Activated CD4-positive, alpha-beta T cell treated with anti-CD3 and anti-CD28 coated beads for 24 hours (primary cell): ENCODE data around the gene LBX2.
"Not testable (repeated sequence)": the region's sequence is repeated elsewhere in the genome, so short reads cannot be mapped to it uniquely, and the experiment has no call there.

ENCODE experiments used
- DNase-seq, 2 donors: peaks; one replicate each; pipeline ENCODE4 v3.0.0-alpha.2; 2020; ENCODE audit warnings: low read depth in 2 of 2

LBX2 gene

DNA sequence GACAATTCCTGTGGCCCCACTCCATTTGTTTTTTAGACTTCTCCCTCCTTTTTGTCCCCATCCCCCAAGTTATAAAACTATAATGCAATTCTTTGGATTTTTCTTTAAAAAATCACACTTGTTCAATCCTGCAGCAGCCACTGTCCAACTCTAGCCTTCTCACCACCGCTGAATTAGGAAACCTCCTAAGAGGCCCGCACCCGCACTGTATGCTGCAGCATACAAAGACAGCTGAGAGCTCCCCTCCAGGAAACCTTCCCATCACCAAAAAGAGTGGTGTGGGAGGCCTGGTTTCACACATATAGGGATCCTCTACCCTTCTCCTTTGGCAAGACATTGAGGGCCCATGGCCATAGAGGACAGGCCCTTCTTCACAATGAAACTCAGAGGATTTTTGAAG, 5.2 kb upstream of the LBX2 start:
- no peak for DNase-seq

DNA sequence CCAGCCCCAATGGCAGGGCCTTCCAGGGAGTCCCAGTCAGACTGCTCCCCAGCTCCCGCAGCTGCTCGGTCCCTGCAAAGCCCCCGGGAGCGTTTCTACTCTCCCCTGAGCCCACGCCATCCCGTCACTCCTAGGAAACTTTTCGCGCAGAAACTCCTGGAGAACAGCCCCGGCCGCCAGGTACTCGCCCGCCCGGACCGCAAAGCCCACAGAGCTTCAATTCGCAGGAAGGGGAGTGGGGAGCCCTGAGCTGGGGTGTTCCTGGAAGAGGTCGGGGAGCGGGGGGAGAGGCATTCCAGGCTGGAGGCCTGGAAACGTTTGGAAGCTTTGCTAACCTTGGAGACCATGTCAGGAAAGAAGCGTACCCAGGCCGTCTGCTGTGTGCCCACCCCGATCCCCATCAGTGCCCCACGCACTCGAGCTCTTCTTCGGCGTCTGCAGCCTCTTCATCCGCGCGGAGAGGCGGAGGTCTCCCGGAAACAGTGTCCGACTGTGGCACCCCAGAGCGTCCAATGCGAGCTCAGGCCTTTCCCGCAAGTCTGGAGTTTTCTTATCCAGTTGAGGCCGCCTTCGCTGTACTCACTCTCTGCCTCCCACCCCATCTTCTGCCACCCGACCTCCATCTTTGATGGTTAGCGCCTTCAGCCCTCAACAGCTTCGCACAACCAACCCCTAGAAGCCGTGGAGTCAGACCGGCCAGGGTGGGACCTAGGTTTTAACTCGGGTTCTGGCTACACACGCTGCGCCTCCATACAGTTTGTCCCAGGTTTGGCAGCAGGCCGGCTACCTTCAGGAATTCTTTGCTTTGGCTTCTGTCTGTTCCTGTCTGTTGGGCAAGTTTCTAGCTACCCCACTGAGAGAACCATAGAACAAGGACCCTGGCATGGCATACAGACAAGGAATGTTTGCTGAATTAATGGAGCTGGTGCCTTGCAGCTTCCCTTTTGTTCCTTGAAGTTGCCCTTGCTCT, 4.4 kb upstream of the LBX2 start:
- DNase-seq: no peak

DNA sequence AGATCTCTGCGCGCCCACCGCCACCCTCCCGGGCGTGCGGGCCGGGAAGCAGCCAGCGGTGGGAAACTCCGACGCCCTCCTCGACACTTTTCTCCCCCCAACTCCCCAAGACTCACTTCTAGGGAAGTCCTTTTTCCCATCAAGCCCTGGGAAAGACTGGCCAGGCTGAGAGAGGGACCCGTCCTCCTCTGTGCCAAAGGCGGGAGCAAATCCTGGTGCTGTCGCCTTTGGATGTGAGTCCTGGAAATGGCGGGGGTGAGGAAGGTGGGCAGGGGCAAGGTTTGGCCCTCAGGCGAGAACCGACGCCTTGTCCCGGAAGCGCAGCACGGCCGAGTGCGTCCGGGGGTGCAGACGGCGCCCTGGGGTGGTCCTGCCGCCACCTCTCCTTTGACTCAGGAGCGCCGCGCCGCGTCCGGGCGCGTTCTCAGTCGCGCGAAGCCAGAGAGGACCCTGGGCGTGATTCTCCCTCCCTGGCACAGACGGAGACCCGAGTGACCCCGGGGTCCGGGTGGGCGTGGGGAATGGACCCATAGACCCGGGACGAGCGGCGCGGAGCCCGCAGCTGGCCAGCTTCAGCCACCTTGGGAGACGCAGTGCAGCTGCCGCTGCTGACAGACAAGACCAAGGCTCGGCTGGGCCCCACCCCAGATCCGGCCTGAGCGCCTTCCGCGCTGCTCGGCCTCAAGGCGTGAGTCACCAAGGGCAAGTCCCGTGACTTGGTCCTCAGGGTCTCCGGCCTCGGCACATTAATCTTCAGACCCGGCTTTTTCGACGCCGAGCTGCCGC, 3.5 kb upstream of the LBX2 start:
- no peak for DNase-seq

DNA sequence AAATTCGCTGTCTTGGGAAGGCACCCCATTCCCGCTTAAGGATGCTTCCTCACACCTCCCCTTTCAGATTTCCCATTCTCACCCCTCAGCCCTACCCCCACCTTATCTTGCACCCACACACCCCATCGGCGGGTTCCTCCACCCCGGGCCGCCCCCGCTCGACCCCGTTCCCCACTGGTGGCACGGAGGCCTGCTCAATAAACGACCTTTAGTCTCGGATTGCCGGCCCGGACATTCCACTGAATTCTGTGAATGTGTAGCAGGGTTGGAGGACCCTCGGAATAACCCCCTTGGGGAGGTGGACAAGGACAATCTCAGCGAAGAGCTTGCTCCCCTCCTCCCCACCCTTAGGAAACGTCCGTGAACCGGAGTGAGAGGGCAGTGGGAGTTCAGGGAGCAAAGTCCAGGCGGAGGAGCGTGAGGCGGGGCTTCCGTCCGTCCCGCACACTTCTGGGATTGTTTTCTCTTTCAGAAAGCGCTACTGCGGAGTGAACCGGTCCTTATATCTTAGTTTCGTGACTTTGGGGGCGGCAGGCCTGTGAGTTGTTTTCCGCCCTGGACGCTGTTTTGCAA, 2.8 kb upstream of the LBX2 start:
- DNase-seq: no peak

DNA sequence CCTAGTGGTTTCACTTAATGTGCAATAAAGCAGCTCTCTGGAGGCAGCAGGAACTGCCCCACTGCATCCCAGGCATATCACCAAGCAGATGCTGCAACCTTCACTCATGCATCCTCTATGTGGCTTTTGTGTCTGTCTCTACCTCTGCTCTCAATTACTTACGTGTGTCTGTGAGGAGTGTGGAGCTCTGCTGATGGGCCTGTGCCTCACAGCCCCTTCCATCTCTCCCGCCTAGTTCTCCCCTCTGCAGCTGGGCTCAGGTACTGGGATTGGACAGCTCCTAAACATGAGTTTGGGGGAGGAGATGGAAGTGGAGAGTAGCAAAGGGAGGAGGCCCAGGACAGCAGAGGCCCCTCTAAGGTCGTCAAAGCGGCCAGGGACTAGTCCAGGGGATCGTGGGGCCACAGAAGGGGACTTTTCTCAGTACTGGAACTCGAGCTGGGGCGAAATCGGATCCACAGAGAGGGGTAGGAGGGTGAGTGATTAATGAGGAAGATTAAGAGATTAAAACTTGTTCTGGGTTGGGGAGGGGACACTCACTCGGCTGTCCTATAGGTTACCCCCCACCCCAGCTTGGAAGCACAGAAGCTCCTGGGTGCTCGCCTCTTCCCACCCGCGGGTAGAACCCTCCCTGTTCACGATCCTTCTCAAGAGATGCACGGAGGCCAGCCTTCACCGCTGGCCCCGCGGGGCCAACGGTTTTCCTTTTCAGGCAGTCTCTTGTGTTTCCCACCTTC, 2.1 kb upstream of the LBX2 start:
- DNase-seq: no peak

DNA sequence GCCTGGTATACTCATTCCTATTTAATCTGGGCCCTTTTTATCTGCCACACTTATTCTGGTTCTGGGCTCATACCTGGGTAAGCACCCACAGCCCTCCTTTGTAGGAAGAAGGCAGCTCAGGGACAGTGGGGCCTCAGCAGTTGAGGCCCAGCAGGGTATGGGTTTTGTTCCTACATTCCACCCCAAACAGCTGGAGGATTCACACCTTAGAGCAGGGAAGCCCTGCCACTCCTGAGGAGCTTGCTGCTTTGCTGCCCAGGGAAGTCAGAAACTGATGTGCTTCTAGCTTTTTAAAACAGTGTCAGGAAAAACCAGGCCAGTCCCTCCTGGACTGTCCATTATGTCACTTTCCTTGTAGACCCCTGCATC, 1.2 kb upstream of the LBX2 start:
- DNase-seq: no peak

DNA sequence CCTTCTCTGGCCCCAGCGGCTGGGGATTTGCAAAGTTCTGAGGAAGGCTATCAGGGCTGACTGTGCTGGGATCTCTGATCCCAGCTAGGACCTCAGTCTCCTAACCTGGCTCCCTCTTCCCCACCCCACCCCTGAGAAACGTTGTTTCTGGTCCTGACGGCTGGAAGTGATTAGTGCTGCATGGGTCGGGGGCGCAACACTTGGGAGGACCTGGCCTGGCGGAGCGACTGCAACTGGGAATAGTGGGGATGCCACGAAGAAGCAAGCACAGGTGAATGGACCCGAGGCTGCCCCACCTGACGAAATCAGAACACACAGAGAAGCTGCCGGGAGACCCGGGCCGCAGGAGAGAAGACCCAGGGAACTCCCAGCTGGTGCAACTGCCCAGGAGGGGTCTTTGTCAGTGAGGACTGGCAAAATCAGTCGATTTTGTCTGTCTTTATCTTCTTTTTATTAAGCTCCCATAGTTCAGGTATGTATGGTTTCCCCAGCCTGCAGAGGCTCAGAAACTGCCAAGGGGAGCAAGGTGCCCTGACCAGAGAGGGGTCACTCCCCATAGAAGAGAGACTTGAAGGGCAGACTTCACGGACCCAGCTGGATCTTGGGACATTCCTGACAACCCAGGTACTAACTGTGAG, 656 bp upstream of the LBX2 start:
- DNase-seq: no peak

DNA sequence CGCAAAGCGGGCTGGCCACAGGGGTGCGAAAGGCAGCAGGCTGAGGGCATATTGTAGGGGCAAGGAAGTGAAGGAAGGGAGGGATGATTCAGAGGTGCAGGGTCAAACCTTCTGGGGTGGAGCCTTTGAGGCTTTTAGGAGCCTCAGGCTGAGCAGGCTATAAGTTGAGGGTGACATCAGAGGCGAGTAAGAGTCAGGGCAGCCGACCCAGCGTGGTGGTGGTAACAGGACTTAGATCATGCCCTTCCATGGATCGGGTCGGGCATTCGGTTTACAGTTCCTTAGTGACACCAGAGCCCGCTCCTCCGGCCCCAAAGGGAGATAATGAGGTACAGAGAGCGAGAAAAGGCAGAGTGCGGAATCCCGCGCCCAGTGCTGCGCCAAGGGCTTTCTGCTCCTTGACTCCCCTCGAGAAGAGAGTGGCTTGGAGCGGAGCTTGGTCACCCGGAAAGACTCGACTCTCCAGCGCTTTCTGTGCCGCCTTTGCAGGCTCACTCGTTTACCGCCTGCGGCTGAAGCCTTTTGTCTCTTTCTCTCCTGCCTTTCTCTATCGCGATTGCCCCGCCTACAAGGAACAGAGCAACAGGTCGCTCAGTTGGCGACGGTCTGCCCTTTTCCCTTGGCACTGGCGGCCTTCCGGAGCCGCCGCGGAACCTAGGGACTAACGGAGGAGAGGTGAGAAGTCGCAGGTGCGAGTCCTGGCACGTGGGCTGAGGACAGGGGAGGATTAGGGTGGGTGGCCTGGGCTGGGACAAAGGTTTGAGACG, 720 bp downstream of the LBX2 start:
- DNase-seq: no peak

DNA sequence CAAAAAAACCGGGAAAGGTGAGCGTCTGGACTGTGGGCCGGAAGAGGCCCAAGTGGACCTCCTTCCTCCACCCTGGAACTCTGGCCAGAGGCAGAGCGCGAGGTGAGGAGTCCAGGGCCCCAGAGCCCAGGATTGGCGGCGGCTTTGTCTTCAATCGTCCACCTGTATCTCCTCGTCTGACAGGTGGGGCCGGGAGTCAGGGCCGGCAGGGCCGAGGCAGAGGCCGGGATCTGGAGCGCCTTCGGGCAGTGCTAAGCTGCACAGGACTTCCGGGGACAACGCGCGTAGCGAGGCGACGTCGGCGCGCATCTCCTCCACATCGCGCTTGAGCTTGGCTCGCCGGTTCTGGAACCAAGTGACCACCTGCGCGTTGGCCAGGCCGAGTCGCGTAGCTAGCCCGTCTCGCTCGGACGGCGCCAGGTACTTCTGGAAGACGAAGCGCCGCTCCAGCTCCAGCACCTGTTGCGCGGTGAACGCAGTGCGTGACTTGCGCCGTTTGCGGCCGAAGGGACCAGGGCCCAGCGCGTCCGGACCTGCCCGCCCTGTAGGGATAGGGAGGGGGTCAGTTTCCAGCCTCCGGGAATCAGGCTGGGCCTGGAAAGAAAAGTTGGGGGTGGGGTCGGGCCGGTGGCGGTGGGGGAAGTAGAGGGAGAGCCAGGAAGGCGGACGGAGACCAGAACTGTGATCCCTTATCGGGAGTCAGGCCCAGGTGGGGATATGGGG, 1.5 kb downstream of the LBX2 start:
- no peak for DNase-seq

DNA sequence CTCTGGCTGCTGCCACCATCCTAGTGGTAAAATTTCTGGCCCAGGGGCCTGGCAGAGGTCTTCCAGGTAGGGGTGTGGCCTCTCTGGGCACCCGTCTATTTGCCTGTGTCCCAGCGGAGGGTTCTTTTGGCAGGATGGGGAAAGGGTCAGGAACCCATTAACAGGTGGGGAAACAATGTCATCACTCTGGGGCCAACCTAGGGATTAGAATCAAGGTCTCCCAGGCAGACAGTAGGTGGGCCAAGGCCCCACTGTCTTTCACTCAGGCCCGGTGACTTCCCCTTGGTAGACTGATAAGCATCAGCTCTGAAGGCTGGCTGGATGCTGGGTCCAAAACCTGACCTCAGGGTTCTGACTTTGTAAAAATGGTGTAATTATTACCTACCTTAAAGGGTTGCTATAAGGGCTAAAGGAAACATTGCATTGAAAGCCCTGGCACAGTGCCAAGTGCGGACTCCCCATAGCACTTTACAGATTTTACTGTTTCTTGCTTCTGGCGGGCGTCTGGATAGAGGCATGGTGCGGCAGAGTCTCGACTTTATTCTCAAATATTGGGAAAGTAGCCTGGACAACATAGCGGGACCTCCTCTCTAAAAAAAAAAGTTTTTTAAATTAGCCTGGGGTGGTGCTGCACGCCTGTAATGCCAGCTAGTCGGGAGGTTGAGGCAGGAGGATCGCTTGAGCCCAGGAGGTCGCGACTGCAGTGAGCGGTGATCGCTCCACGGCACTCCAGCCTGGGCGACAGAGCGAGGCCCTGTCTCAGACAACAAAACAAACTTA, 2.2 kb downstream of the LBX2 start:
- DNase-seq: no peak

DNA sequence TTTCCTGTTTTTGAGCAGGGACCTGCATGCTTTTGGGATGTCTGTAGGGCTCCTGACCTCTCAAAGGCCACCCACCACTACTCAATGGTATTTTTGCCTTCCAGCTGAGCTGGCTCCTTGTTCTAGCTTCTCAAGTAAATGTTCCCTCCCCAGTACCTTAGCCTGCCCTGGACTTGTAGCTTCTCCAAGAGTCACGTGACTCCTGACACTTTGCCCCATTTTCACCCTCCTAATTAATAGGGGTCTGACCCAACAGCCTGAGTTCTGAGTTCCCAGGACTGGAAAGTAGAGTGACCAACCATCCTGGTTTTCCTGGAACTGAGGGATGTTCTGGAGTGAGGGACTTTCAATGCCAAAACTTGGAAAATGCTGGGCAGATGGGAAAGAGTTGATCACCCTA, 4.0 kb downstream of the LBX2 start:
- DNase-seq: no peak

DNA sequence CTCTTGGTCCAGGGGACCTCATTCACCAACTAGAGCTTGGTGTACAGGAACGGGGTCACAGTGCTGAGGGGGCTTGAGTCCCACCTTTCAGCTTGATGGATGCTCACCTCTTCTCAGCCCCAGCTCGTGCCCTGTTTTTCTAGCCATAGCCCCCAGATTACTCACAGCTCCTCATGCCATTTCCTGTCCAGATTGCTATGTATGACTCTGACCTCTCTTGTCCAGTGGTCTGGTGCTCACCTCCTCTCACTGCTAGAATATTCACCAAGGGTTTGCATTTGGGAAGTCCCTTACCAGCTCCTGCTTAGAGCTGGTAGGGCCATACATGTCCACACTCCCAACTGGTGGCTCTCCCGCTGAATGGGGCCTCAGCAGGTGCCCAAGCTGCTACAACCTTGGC, 5.9 kb downstream of the LBX2 start:
- DNase-seq: no peak

DNA sequence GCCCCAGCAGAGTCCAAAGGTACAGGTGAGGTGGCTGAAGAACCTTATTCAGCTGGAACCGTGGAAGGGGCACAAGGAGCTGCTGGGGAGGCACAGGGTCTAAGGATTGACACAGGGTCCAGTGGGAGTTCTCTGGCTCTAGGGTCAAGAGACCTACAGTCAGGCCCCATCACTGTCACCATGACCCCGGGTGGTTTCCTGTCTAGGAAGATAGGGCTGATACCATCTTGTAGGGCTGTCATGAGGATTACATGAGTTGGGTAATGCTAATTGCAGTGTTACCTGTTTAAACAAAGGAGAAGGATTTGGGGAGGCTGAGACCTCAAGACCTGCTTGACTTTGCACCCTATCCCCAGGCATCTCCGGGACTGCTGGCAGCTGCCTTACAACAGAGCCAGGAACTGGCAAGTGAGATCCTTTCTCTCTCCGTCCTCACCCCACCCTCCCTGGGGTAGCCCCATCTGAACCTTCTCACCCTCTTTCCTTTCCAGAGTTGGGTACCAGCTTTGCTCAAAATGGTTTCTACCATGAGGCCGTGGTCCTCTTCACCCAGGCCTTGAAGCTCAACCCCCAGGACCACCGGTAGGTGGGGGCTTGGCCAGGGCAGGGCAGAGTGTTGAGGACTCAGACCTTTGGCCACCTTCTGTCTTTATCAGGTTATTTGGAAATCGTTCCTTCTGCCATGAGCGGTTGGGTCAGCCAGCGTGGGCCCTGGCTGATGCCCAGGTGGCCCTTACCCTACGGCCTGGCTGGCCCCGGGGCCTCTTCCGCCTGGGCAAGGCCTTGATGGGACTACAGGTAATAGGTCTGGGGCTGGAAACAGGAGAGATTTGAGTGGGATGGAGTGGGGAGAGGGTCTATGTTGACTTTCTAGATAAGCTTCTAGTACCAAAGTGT, 7.5 kb downstream of the LBX2 start:
- DNase-seq: no peak

DNA sequence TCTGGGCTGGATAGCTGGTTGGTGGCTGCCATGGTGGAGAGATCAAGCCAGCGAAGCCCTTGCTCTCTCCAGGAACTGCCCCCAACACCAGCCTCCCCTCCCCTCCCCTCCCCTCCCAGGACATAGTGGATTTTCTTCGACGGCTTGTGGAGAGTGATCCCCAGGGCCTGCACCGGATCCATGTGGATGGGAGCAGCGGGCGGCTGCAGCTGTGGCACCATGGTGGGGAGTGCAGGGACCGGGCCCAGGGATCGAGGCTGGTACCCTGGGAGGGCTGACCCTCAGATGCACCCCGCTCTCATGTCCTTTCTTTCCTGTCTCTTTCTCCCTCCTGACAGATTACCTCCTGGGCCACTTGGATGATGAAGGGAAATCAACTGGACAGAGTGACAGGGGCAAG, 9.5 kb downstream of the LBX2 start:
- DNase-seq: no peak

DNA sequence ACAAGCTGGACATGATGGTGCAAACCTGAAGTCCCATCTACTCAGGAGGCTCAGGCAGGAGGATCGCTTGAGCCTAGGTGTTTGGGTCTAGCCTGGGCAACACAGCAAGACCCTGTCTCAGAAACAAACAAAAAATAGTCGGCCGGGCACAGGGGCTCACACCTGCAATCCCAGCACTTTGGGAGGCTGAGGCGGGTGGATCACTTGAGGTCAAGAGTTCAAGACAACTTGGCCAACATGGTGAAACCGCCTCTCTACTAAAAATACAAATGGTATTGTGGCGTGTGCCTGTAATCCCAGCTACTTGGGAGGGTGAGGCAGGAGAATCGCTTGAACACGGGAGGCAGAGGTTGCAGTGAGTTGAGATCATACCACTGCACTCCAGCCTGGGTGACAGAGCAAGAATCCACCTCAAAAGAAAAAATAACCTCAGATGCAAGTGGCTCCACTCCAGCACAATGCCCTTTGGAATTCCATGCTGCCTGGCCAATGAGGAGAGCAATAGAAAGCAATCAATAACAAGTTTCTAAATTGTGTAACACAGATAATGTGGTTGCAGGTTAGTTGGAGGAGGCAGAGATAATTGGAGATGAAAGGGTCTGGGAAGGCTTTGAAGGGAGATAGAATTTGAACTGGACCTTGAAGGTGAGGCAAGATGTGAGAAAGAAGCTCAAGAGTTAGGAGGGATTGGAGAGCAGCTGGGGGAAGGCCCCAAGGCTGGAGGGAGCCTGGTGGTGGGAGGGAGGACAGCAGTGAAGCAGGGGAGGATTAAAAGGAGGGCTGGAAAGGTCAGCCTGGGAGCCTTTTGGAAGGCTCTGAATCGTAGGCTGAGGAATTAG, 10.5 kb downstream of the LBX2 start:
- DNase-seq: no peak

DNA sequence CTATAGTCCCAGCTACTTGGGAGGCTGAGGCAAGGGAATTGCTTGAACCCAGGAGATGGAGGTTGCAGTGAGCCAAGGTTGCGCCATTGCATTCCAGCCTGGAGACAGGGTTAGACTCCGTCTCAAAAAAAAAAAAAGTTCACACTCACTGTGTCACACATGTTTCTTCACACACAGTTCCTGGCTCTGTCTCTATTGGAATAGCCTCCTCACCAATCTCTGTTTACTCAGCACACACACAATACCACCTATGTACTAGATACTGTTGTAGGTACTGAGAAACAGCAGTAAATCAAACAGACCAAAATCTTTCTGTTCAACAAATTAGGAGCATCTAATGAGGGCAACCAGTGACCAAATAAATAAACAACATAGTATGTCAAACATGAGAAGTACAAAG, 13.3 kb downstream of the LBX2 start:
- no peak for DNase-seq

DNA sequence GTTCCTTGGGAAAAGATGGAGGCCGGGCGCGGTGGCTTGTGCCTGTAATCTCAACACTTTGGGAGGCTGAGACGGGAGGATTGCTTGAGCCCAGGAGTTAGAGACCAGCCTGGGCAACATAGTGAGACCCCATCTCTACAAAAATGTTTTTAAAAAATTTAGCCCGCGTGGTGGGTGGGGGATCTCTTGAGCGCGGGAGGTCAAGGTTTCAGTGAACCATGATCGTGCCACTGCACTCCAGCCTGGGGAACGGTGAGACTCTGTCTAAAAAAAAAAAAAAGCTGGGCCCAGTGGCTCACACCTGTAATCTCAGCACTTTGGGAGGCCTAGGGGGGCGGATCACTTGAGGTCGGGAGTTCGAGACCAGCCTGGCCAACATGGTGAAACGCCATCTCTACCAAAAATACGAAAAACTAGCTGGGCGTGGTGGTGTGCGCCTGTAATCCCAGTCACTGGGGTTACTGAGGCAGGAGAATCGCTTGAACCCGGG, 15.7 kb downstream of the LBX2 start:
- not testable (repeated sequence) for DNase-seq
